Nucleus accumbens (tissue), 56 donors: Measurements from ENCODE around the gene HSPG2.
"Not testable (repeated sequence)": the region's sequence is repeated elsewhere in the genome, so short reads cannot be mapped to it uniquely, and the experiment has no call there.

Source experiments
- DNase-seq, 56 donors: peaks; one replicate each; lab custom pipeline; 2025; lab: John Stamatoyannopoulos, UW

Gene HSPG2

GRCh38 chr1:21778405-21778727, 158.7 kb downstream of the HSPG2 start:
- DNase-seq, result no peak

DNA sequence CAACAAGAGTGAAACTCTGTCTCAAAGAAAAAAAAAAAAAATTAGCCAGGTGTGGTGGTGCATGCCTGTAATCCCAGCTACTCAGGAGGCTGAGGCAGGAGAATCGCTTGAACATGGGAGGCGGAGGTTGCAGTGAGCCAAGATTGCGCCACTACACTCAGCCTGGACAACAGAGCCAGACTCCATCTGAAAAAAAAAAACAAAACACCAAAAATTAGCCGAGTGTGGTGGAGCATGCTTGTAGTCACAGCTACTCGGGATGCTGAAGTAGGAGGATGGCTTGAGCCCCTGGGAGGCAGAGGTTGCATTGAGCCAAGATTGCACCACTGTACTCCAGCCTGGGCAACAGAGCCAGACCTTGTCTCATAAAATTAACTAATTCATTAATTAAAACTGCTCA, 160.2 kb downstream of the HSPG2 start:
- DNase-seq, result not testable (repeated sequence)

- DNase-seq, result no peak
These were observed 161.0 kb downstream of the HSPG2 start for GRCh38 chr1:21775985-21776562.

DNA sequence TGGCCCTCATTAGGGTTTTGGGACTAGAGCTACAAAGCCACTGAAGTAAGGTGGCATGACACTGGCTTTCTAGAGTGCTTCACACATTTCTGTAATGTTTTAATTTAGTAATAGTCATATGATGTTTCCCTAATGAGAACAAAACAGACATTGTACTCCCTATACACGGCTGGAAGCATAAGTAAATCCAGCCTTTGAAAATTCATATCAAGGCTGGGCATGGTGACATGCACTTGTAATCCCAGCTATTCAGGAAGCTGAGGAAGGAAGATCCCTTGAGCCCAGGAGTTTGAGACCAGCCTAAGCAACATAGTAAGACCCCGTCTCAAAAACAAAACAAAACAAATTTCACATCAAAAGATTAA, 161.6 kb downstream of the HSPG2 start:
- peak in 2 of 56 donors; percentile 1 to 8 for DNase-seq

GRCh38 chr1:21774835-21775549, 162.1 kb downstream of the HSPG2 start:
- no peak for DNase-seq

DNA sequence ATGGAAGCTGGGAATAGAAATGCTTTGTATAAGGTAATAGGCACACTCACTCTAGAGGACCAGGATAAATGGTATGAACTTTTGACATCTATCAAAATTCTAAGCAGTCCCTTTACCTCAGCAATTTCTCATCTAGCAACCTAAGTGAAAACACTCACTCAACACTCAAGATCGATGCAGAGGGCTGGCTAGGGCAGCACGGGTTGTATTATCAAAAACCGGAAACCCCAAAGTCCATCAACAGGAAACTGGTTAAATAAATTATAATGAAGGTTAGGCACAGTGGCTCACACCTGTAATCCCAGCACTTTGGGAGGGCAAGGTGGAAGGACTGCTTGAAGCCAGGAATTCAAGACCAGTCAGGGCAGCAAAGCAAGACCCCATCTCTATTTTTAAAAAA, 163.5 kb downstream of the HSPG2 start:
- DNase-seq, result no peak
